Neuronal stem cell (in vitro differentiated cells): ENCODE results near the gene TNFRSF18.

ENCODE experiments used
- DNase-seq: peaks from one replicate; pipeline ENCODE4 v3.0.0-alpha.2; 2013; ENCODE audit warnings: low spot score
- H2AFZ ChIP-seq: one replicate; pipeline ENCODE4 v1.6.1; 2013; ENCODE audit warnings: mild to moderate bottlenecking, low read length, inconsistent platforms
- H2AK5ac ChIP-seq: 2 replicates; pipeline ENCODE4 v1.6.1; 2013; ENCODE audit warnings: low read depth, mild to moderate bottlenecking, inconsistent platforms, low read length, moderate library complexity, mixed read lengths
- H2BK120ac ChIP-seq: 2 replicates; pipeline ENCODE4 v1.6.1; 2013; ENCODE audit warnings: low read depth, mild to moderate bottlenecking, inconsistent platforms, low read length, moderate library complexity, mixed read lengths
- H2BK12ac ChIP-seq: one replicate; pipeline ENCODE4 v1.6.1; 2013; ENCODE audit warnings: low read length, inconsistent platforms
- H2BK15ac ChIP-seq: 2 replicates; pipeline ENCODE4 v1.6.1; 2013; ENCODE audit warnings: mild to moderate bottlenecking, low read length, inconsistent platforms, mixed read lengths
- H2BK5ac ChIP-seq: one replicate; pipeline ENCODE4 v1.6.1; 2013; ENCODE audit warnings: inconsistent platforms, mild to moderate bottlenecking, low read length, moderate library complexity
- H3K14ac ChIP-seq: one replicate; pipeline ENCODE4 v1.6.1; 2013; ENCODE audit warnings: low read length, inconsistent platforms
- H3K18ac ChIP-seq: 2 replicates; pipeline ENCODE4 v1.6.1; 2013; ENCODE audit warnings: low read length, inconsistent platforms
- H3K23ac ChIP-seq: 2 replicates; pipeline ENCODE4 v1.6.1; 2013; ENCODE audit warnings: low read depth, mild to moderate bottlenecking, mixed read lengths, low read length, inconsistent platforms; ENCODE audit not compliant: poor library complexity
- H3K27ac ChIP-seq: replicated peaks from 3 replicates; pipeline ENCODE4 v1.5.1; 2013; ENCODE audit warnings: low read length, inconsistent platforms
- H3K27me3 ChIP-seq, 3 experiments: 2 replicates each; pipeline ENCODE4 v1.6.1; 2013; ENCODE audit warnings: low read length in 3 of 3, mild to moderate bottlenecking in 2 of 3, inconsistent platforms in 1 of 3, low read depth in 1 of 3, mixed read lengths in 1 of 3, moderate library complexity in 1 of 3; ENCODE audit not compliant: control insufficient read depth in 3 of 3, insufficient read depth in 3 of 3
- H3K36me3 ChIP-seq, 2 donors: replicated peaks in 1 of 2; 2 replicates each; pipeline ENCODE4 v1.6.1; 2013; ENCODE audit warnings: low read length in 2 of 2; ENCODE audit not compliant: control insufficient read depth in 2 of 2, insufficient read depth in 2 of 2
- H3K4ac ChIP-seq: 2 replicates; pipeline ENCODE4 v1.6.1; 2013; ENCODE audit warnings: inconsistent platforms, mild to moderate bottlenecking, low read length, moderate library complexity
- H3K4me1 ChIP-seq, 2 donors: 1 replicate in 1 of 2; 2 replicates in 1 of 2; pipeline ENCODE4 v1.6.1; 2013; ENCODE audit warnings: low read length in 2 of 2, low read depth in 1 of 2; ENCODE audit not compliant: control insufficient read depth in 2 of 2, insufficient read depth in 1 of 2
- H3K4me2 ChIP-seq: one replicate; pipeline ENCODE4 v1.6.1; 2013; ENCODE audit warnings: mild to moderate bottlenecking, low read length, inconsistent platforms; ENCODE audit not compliant: insufficient read depth, poor library complexity, severe bottlenecking
- H3K4me3 ChIP-seq, 2 donors: 2 replicates each; pipeline ENCODE4 v1.5.1; 2013; ENCODE audit warnings: low read length in 2 of 2, mild to moderate bottlenecking in 2 of 2, inconsistent platforms in 1 of 2, moderate library complexity in 1 of 2
- H3K79me1 ChIP-seq: one replicate; pipeline ENCODE4 v1.6.1; 2013; ENCODE audit warnings: low read depth, mild to moderate bottlenecking, inconsistent platforms, low read length, moderate library complexity
- H3K9ac ChIP-seq: one replicate; pipeline ENCODE4 v1.6.1; 2013; ENCODE audit warnings: mild to moderate bottlenecking, low read depth, low read length, inconsistent platforms; ENCODE audit not compliant: poor library complexity
- H3K9me3 ChIP-seq, 2 donors: replicated peaks in 1 of 2; 2 replicates each; pipeline versions ENCODE3 to v1.6.1; 2013; ENCODE audit warnings: low read length in 2 of 2, mild to moderate bottlenecking in 2 of 2, inconsistent platforms in 1 of 2, low read depth in 1 of 2, mixed read lengths in 1 of 2, moderate library complexity in 1 of 2; ENCODE audit not compliant: control insufficient read depth in 2 of 2, insufficient read depth in 1 of 2
- H4K8ac ChIP-seq: one replicate; pipeline ENCODE4 v1.6.1; 2013; ENCODE audit warnings: low read depth, mild to moderate bottlenecking, inconsistent platforms, low read length, moderate library complexity
- H4K91ac ChIP-seq: one replicate; pipeline ENCODE4 v1.6.1; 2013; ENCODE audit warnings: low read length, low read depth, mild to moderate bottlenecking, inconsistent platforms; ENCODE audit not compliant: poor library complexity
- WGBS, 2 donors: extraction: QIAGEN DNeasy Blood & Tissue Kit; methylation state at CpG; one replicate each; pipeline ENCODE4 v1.1.7; 2013; ENCODE audit warnings: missing lambda C conversion rate in 2 of 2, mixed read lengths in 1 of 2; ENCODE audit not compliant: insufficient read length in 2 of 2, insufficient replicate concordance in 1 of 2; ENCODE audit errors: extremely low coverage in 2 of 2; 5-methylcytosine and 5-hydroxymethylcytosine counted together

TNFRSF18 gene

GRCh38 chr1:1237874-1238701 lies 31.7 kb upstream of the TNFRSF18 start:
- no CpG with 5 or more reads among the region's 48 CpGs for WGBS, 2 donors

GRCh38 chr1:1236945-1237873 lies 30.8 kb upstream of the TNFRSF18 start:
- no peak for DNase-seq
- peaks cover 17 to 41% of the 10 kb centered on the region in 2 donors for H3K4me1 ChIP-seq
- WGBS, 2 donors: no CpG with 5 or more reads among the region's 34 CpGs
- peak overlapping the region; percentile 81 for H2AK5ac ChIP-seq
- H2BK120ac ChIP-seq: no peak overlapping the region
- peaks cover 0 to 4% (median 0%) of the 10 kb centered on the region in 3 experiments for H3K27me3 ChIP-seq
- H3K9ac ChIP-seq: peak overlapping the region; percentile 77
- H3K4ac ChIP-seq: no peak overlapping the region
- peak overlapping the region; percentile 65 for H2BK12ac ChIP-seq
- H2BK15ac ChIP-seq: peak overlapping the region; percentile 58
- peak overlapping the region; percentile 89 for H3K18ac ChIP-seq
- H3K36me3 ChIP-seq: peaks cover 12 to 22% of the 10 kb centered on the region in 2 donors
- no peak overlapping the region for H3K4me2 ChIP-seq
- peak overlapping the region; percentile 35 for H2BK5ac ChIP-seq
- peak overlapping the region; percentile 56 for H3K14ac ChIP-seq
- no peak overlapping the region for H2AFZ ChIP-seq
- no peak overlapping the region for H3K4me3 ChIP-seq
- H3K23ac ChIP-seq: peak overlapping the region; percentile 87
- no peak overlapping the region for H3K27ac ChIP-seq
- H4K91ac ChIP-seq: no peak overlapping the region
- H4K8ac ChIP-seq: peak overlapping the region; percentile 76
- H3K79me1 ChIP-seq: peaks cover 14% of the 10 kb centered on the region
- H3K9me3 ChIP-seq: peaks cover 0 to 12% of the 10 kb centered on the region in 2 donors

More at GRCh38 chr1:1237874-1238701, 31.7 kb upstream of the TNFRSF18 start:
- Histone ChIP-seq H2BK15ac (no peak overlapping the region), H2BK12ac (peak overlapping the region; percentile 90), H3K9me3 (peaks cover 0 to 5% of the 10 kb centered on the region in 2 donors), H4K8ac (no peak overlapping the region), H3K4me1 (peaks cover 10 to 35% of the 10 kb centered on the region in 2 donors), H3K23ac (peak overlapping the region; percentile 87), H2BK5ac (peak overlapping the region; percentile 48), H3K4me2 (peak overlapping the region; percentile 24), H3K9ac (peak overlapping the region; percentile 77), H3K79me1 (peaks cover 5% of the 10 kb centered on the region), H3K36me3 (peaks cover 9 to 19% of the 10 kb centered on the region in 2 donors), H3K14ac (peak overlapping the region; percentile 56), H3K4me3 (no peak overlapping the region), H3K27me3 (peaks cover 0 to 4% (median 0%) of the 10 kb centered on the region in 3 experiments), H4K91ac (peak overlapping the region; percentile 72), H2AFZ (no peak overlapping the region), H2AK5ac (peak overlapping the region; percentile 90), H3K18ac (peak overlapping the region; percentile 85), H3K4ac (no peak overlapping the region), H3K27ac (no peak overlapping the region), H2BK120ac (peak overlapping the region; percentile 1)
- no peak for DNase-seq

GRCh38 chr1:1236176-1236763 lies 29.9 kb upstream of the TNFRSF18 start:
- no peak overlapping the region for H3K4ac ChIP-seq
- no peak overlapping the region for H3K27ac ChIP-seq
- peaks cover 0 to 4% (median 0%) of the 10 kb centered on the region in 3 experiments for H3K27me3 ChIP-seq
- H3K79me1 ChIP-seq: peaks cover 12% of the 10 kb centered on the region
- H3K14ac ChIP-seq: peak overlapping the region; percentile 8
- peaks cover 12 to 22% of the 10 kb centered on the region in 2 donors for H3K36me3 ChIP-seq
- H4K8ac ChIP-seq: no peak overlapping the region
- no peak overlapping the region for H3K4me3 ChIP-seq
- no peak overlapping the region for H2BK15ac ChIP-seq
- no peak overlapping the region for H3K4me2 ChIP-seq
- H3K9me3 ChIP-seq: peaks cover 0 to 12% of the 10 kb centered on the region in 2 donors
- no peak overlapping the region for H2BK120ac ChIP-seq
- no peak overlapping the region for H2BK12ac ChIP-seq
- no peak for DNase-seq
- no peak overlapping the region for H3K9ac ChIP-seq
- peak overlapping the region; percentile 46 for H2AK5ac ChIP-seq
- no CpG with 5 or more reads among the region's 22 CpGs for WGBS, 2 donors
- H3K23ac ChIP-seq: peak overlapping the region; percentile 87
- peaks cover 17 to 41% of the 10 kb centered on the region in 2 donors for H3K4me1 ChIP-seq
- H2BK5ac ChIP-seq: no peak overlapping the region
- H4K91ac ChIP-seq: no peak overlapping the region
- peak overlapping the region; percentile 48 for H3K18ac ChIP-seq
- H2AFZ ChIP-seq: no peak overlapping the region
